A549 treated with dexamethasone at 1 μM for 4 hours (cell line): Measurements from ENCODE around the gene ZNF331. TPM values are rescaled to one million over a fixed set of nuclear protein-coding genes. Genes with fewer than 3 reads are reported as not detected.

Source experiments
- total RNA-seq: library from RNA; stranded (reverse); fragments of 200-300 nt; extraction: Qiagen RNA extraction; gene quantifications from 5 replicates; pipeline ENCODE4 v1.2.3, GENCODE V29; 2022

The ZNF331 gene
- 9.9 to 12.6 TPM (median 11.6 TPM) in 5 replicates for total RNA-seq

GRCh38 chr19:53537521-53538377, at the start of gene ZNF331:
Gene ZNF331 (plus strand): TSS chr19:53538145. CDS start chr19:53569377, 31,232 bp downstream.

Other genes starting within 250 kb of the ZNF331 start
- gene ZNF845, start 204.4 kb upstream of the ZNF331 start, total RNA-seq, result 3.4 to 4.8 TPM (median 4.5 TPM) in 5 replicates
- 0.19 to 0.40 TPM (median 0.29 TPM) in 5 replicates for gene ZNF525, start 172.4 kb upstream of the ZNF331 start, total RNA-seq
- 3.7 to 5.1 TPM (median 4.7 TPM) in 5 replicates for gene ZNF765, start 143.0 kb upstream of the ZNF331 start, total RNA-seq
- 6.9 to 8.6 TPM (median 7.6 TPM) in 5 replicates for gene ZNF761, start 106.2 kb upstream of the ZNF331 start, total RNA-seq
- 0.15 to 0.45 TPM (median 0.22 TPM) in 5 replicates for gene ZNF813, start 70.4 kb upstream of the ZNF331 start, total RNA-seq
- not detected in 5 replicates for gene DPRX, start 93.9 kb downstream of the ZNF331 start, total RNA-seq